IMR-90 (cell line): ENCODE data around the gene SF3B2. TPM values are rescaled to one million over a fixed set of nuclear protein-coding genes. Genes with fewer than 3 reads are reported as not detected.

Experiments
- ATAC-seq: fragments of 200-7000 bp; cut with Tn5 transposase; 2 replicates; pipeline ENCODE4 v1.9.1; 2020; ENCODE audit warnings: low read depth, mild to moderate bottlenecking, moderate library complexity
- BruUV-seq: library from RNA; stranded (reverse); fragments of 400-500 nt; replicated peaks from 2 replicates; lab custom pipeline; 2021; lab: Mats Ljungman, UMichigan
- CTCF ChIA-PET: fragments of 300-600 bp; formaldehyde crosslinking; extraction: SDS; loops from one replicate; lab custom pipeline; 2021; ENCODE audit warnings: antibody characterized with exemption; lab: Yijun Ruan, JAX
- POLR2A ChIA-PET: fragments of 300-600 bp; sonication (Branson Sonifier 250); formaldehyde crosslinking; loops from one replicate; lab custom pipeline; 2022; ENCODE audit warnings: antibody characterized with exemption; ENCODE audit not compliant: unreplicated experiment; lab: Charles Lee
- DNase-seq: peaks from one replicate; pipeline ENCODE4 v3.0.0; 2013
- H2AFZ ChIP-seq: replicated peaks from 2 replicates; pipeline ENCODE3; 2013; ENCODE audit warnings: low read length, mild to moderate bottlenecking; ENCODE audit not compliant: poor library complexity
- H2AK5ac ChIP-seq: 2 replicates; pipeline ENCODE4 v1.6.1; 2013; ENCODE audit warnings: low read depth, low read length, inconsistent platforms
- H2AK9ac ChIP-seq: replicated peaks from 2 replicates; pipeline ENCODE3; 2013; ENCODE audit warnings: mild to moderate bottlenecking, low read depth, low read length, moderate library complexity; ENCODE audit not compliant: poor library complexity
- H2BK120ac ChIP-seq: 2 replicates; pipeline ENCODE4 v1.6.1; 2013; ENCODE audit warnings: low read depth, low read length, inconsistent platforms
- H2BK15ac ChIP-seq: 3 replicates; pipeline ENCODE4 v1.6.1; 2013; ENCODE audit warnings: low read depth, low read length, inconsistent platforms
- H2BK20ac ChIP-seq: 2 replicates; pipeline ENCODE4 v1.6.1; 2013; ENCODE audit warnings: low read depth, mild to moderate bottlenecking, inconsistent platforms, low read length, moderate library complexity
- H2BK5ac ChIP-seq: 2 replicates; pipeline ENCODE4 v1.6.1; 2013; ENCODE audit warnings: mild to moderate bottlenecking, low read depth, low read length, inconsistent platforms; ENCODE audit not compliant: poor library complexity, severe bottlenecking
- H3K14ac ChIP-seq: replicated peaks from 2 replicates; pipeline ENCODE4 v1.6.1; 2013; ENCODE audit warnings: low read depth, low read length, inconsistent platforms
- H3K18ac ChIP-seq: 2 replicates; pipeline ENCODE4 v1.6.1; 2013; ENCODE audit warnings: low read depth, low read length, control low read depth
- H3K23ac ChIP-seq: 2 replicates; pipeline ENCODE4 v1.6.1; 2013; ENCODE audit warnings: low read depth, low read length, inconsistent platforms
- H3K27ac ChIP-seq: 2 replicates; pipeline ENCODE4 v1.5.1; 2013; ENCODE audit warnings: mild to moderate bottlenecking, control low read depth, low read length; ENCODE audit not compliant: insufficient read depth
- H3K27me3 ChIP-seq: 2 replicates; pipeline ENCODE4 v1.6.1; 2013; ENCODE audit warnings: low read length; ENCODE audit not compliant: control insufficient read depth, insufficient read depth
- H3K36me3 ChIP-seq: 2 replicates; pipeline ENCODE4 v1.6.1; 2013; ENCODE audit warnings: low read length, mixed read lengths; ENCODE audit not compliant: control insufficient read depth, insufficient read depth
- H3K4ac ChIP-seq: 2 replicates; pipeline ENCODE4 v1.6.1; 2013; ENCODE audit warnings: low read depth, low read length, inconsistent platforms
- H3K4me1 ChIP-seq: 2 replicates; pipeline ENCODE4 v1.6.1; 2013; ENCODE audit warnings: low read length, mixed read lengths; ENCODE audit not compliant: control insufficient read depth, insufficient read depth
- H3K4me2 ChIP-seq: 2 replicates; pipeline ENCODE4 v1.6.1; 2013; ENCODE audit warnings: low read depth, mild to moderate bottlenecking, control low read depth, low read length, moderate library complexity
- H3K4me3 ChIP-seq: 2 replicates; pipeline ENCODE4 v1.5.1; 2013; ENCODE audit warnings: low read depth, mild to moderate bottlenecking, control low read depth, low read length, moderate library complexity; ENCODE audit not compliant: insufficient read depth
- H3K56ac ChIP-seq: 2 replicates; pipeline ENCODE4 v1.6.1; 2013; ENCODE audit warnings: low read length, inconsistent platforms; ENCODE audit not compliant: insufficient read depth; ENCODE audit errors: extremely low read depth
- H3K79me1 ChIP-seq, 2 experiments: 2 replicates each; pipeline ENCODE4 v1.6.1; 2013; ENCODE audit warnings: low read length in 2 of 2, inconsistent platforms in 1 of 2, low read depth in 1 of 2
- H3K9ac ChIP-seq: 2 replicates; pipeline ENCODE4 v1.6.1; 2013; ENCODE audit warnings: low read depth, low read length, control low read depth
- H3K9me1 ChIP-seq: 2 replicates; pipeline ENCODE4 v1.6.1; 2013; ENCODE audit warnings: low read length, inconsistent platforms; ENCODE audit not compliant: insufficient read depth
- H3K9me3 ChIP-seq: 2 replicates; pipeline ENCODE4 v1.6.1; 2013; ENCODE audit warnings: low read length; ENCODE audit not compliant: control insufficient read depth, insufficient read depth
- H4K20me1 ChIP-seq: 2 replicates; pipeline ENCODE4 v1.6.1; 2013; ENCODE audit warnings: low read length, inconsistent platforms; ENCODE audit not compliant: insufficient read depth
- H4K5ac ChIP-seq: 2 replicates; pipeline ENCODE4 v1.6.1; 2013; ENCODE audit warnings: mild to moderate bottlenecking, low read depth, low read length, control low read depth
- H4K8ac ChIP-seq, 2 experiments: 2 replicates each; pipeline ENCODE4 v1.6.1; 2013; ENCODE audit warnings: low read depth in 2 of 2, low read length in 2 of 2, control low read depth in 1 of 2, inconsistent platforms in 1 of 2
- H4K91ac ChIP-seq: 2 replicates; pipeline ENCODE4 v1.6.1; 2013; ENCODE audit warnings: low read depth, low read length, inconsistent platforms; ENCODE audit not compliant: insufficient read depth
- BHLHE40 ChIP-seq: fragments of 150-350 bp; IDR thresholded peaks from 2 replicates; pipeline ENCODE4 v1.6.1; 2016; ENCODE audit warnings: mild to moderate bottlenecking, low read depth, low read length
- CEBPB ChIP-seq: IDR thresholded peaks from 2 replicates; pipeline ENCODE4 v1.6.1; 2012; ENCODE audit warnings: low read depth, low read length, improper control_type of control experiment
- CHD1 ChIP-seq: IDR thresholded peaks from 2 replicates; pipeline ENCODE4 v1.6.1; 2012; ENCODE audit warnings: low read depth, low read length, improper control_type of control experiment
- FOS ChIP-seq: fragments of 150-350 bp; IDR thresholded peaks from 2 replicates; pipeline ENCODE4 v1.6.1; 2016; ENCODE audit warnings: low read depth, low read length
- MAFK ChIP-seq: IDR thresholded peaks from 2 replicates; pipeline ENCODE4 v1.6.1; 2012; ENCODE audit warnings: low read depth, low read length, improper control_type of control experiment
- MAZ ChIP-seq: IDR thresholded peaks from 2 replicates; pipeline ENCODE4 v1.6.1; 2012; ENCODE audit warnings: low read depth, mild to moderate bottlenecking, low read length, improper control_type of control experiment, moderate library complexity, borderline replicate concordance
- MXI1 ChIP-seq: IDR thresholded peaks from 2 replicates; pipeline ENCODE4 v1.6.1; 2012; ENCODE audit warnings: low read depth, mild to moderate bottlenecking, low read length, moderate library complexity, borderline replicate concordance
- NFE2L2 ChIP-seq: fragments of 150-350 bp; IDR thresholded peaks from 2 replicates; pipeline ENCODE4 v1.6.1; 2016; ENCODE audit warnings: low read depth, mild to moderate bottlenecking, low read length
- POLR2A ChIP-seq: IDR thresholded peaks from 2 replicates; pipeline ENCODE4 v1.6.1; 2012; ENCODE audit warnings: mild to moderate bottlenecking, low read depth, low read length
- RAD21 ChIP-seq: IDR thresholded peaks from 2 replicates; pipeline ENCODE4 v1.6.1; 2012; ENCODE audit warnings: low read length, improper control_type of control experiment
- RCOR1 ChIP-seq: IDR thresholded peaks from 2 replicates; pipeline ENCODE4 v1.6.1; 2012; ENCODE audit warnings: mild to moderate bottlenecking, low read length, improper control_type of control experiment; ENCODE audit not compliant: insufficient replicate concordance
- RFX5 ChIP-seq: IDR thresholded peaks from 2 replicates; pipeline ENCODE4 v1.8.0; 2012; ENCODE audit warnings: low read depth, mild to moderate bottlenecking, low read length, moderate library complexity
- SMC3 ChIP-seq: fragments of 150-350 bp; IDR thresholded peaks from 2 replicates; pipeline ENCODE4 v1.6.1; 2016; ENCODE audit warnings: low read depth, mild to moderate bottlenecking, antibody characterized with exemption, low read length, moderate library complexity
- WGBS, 2 experiments: methylation state at CpG; one replicate each; pipeline versions ENCODE4 v1.1.5 to v1.1.7; 2013; ENCODE audit warnings: missing lambda C conversion rate in 2 of 2; ENCODE audit not compliant: insufficient read length in 1 of 2; ENCODE audit errors: extremely low coverage in 2 of 2; 5-methylcytosine and 5-hydroxymethylcytosine counted together
- dilution Hi-C: fragments of 300-500 bp; cut with HindIII; formaldehyde crosslinking; loops from one replicate; pipeline ENCODE4 v1.14.3; 2018; ENCODE audit warnings: low sequenced_read_pairs; ENCODE audit not compliant: unreplicated experiment
- in situ Hi-C: fragments of 300-500 bp; cut with MboI; formaldehyde crosslinking; loops from 3 replicates; pipeline ENCODE4 v1.14.3; 2019; ENCODE audit warnings: low sequenced_read_pairs, inconsistent platforms, mixed read lengths
- intact Hi-C: fragments of 100-400 bp; cut with micrococcal nuclease; formaldehyde crosslinking; loops from 2 replicates; pipeline ENCODE4 v1.10.0; 2022
- polyA plus RNA-seq, 3 experiments: library from polyadenylated mRNA; depleted of rRNA; stranded (reverse); fragments of >200 nt; gene quantifications; 2 replicates each; pipeline ENCODE4 v1.2.3, GENCODE V29; 2012; ENCODE audit warnings: low replicate concordance in 1 of 3
- total RNA-seq: library from RNA; depleted of rRNA; stranded (reverse); fragments of >200 nt; gene quantifications from 2 replicates; pipeline ENCODE4 v1.2.3, GENCODE V29; 2012
- TF ChIP-seq, protein P1 (sequence below): fragments of 150-350 bp; IDR thresholded peaks from 2 replicates; pipeline ENCODE4 v1.6.1; 2017; ENCODE audit warnings: mild to moderate bottlenecking, antibody characterized with exemption, low read length, low read depth
- TF ChIP-seq, protein P2 (sequence below): conservative IDR thresholded peaks from 2 replicates; pipeline ENCODE4 v1.5.1; 2012; ENCODE audit warnings: mild to moderate bottlenecking, low read depth, low read length, improper control_type of control experiment
- TF ChIP-seq, protein P3 (sequence below): fragments of 150-350 bp; IDR thresholded peaks from 2 replicates; pipeline ENCODE4 v1.6.1; 2016; ENCODE audit warnings: low read depth, mild to moderate bottlenecking, low read length, moderate library complexity, borderline replicate concordance

SF3B2 gene
- total and polyA plus RNA-seq, 2 of the 4 experiments (the other 2 are of a cell fraction) = 120 to 122 TPM

DNA sequence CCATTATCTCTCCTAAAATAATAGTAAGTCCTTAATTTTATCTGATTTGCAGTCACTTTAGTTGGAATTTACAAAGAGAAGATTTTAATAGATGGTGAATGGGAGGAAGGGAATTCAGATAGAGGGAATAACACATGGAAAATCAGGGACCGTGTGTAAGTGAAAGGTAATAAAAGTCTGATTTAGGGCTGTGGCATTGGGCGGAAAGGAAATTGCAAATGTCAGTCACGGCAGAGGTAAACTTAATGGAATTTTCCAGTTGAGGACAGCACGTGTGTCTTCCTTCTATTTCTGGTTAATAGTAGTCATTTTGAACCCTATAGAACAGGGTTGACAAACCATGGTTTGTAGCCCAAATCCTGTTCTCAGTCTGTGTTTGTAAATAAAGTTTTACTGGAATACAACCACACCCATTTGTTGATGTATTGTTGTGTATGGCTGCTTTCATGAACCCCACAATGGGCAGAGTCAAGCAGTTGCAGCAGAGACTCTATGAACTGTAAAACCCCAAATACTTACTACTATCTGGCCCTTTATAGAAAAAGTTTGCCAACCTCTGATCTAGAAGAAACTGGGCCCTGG, 52.0 kb downstream of the SF3B2 start:
- WGBS, 2 experiments = 83% methylated on average over 1 of the region's 4 CpGs; no CpG with 5 or more reads in 1 of the 2 experiments

More for the DNA sequence above, 52.0 kb downstream of the SF3B2 start:
- no peak overlapping the region for H3K14ac ChIP-seq
- H3K36me3 ChIP-seq = no peaks in the 10 kb centered on the region
- no peak overlapping the region for H3K18ac ChIP-seq
- H3K9ac ChIP-seq = no peak overlapping the region
- H3K56ac ChIP-seq = no peak overlapping the region
- H4K91ac ChIP-seq = no peak overlapping the region
- no peak for TF ChIP-seq MAZ
- TF ChIP-seq CHD1 = no peak
- TF ChIP-seq SMC3 = no peak
- TF ChIP-seq MAFK = no peak
- no peak for TF ChIP-seq RCOR1
- TF ChIP-seq NFE2L2 = no peak
- TF ChIP-seq, protein P1, sequence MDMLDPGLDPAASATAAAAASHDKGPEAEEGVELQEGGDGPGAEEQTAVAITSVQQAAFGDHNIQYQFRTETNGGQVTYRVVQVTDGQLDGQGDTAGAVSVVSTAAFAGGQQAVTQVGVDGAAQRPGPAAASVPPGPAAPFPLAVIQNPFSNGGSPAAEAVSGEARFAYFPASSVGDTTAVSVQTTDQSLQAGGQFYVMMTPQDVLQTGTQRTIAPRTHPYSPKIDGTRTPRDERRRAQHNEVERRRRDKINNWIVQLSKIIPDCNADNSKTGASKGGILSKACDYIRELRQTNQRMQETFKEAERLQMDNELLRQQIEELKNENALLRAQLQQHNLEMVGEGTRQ = no peak
- no peak for TF ChIP-seq RAD21
- TF ChIP-seq, protein P2, sequence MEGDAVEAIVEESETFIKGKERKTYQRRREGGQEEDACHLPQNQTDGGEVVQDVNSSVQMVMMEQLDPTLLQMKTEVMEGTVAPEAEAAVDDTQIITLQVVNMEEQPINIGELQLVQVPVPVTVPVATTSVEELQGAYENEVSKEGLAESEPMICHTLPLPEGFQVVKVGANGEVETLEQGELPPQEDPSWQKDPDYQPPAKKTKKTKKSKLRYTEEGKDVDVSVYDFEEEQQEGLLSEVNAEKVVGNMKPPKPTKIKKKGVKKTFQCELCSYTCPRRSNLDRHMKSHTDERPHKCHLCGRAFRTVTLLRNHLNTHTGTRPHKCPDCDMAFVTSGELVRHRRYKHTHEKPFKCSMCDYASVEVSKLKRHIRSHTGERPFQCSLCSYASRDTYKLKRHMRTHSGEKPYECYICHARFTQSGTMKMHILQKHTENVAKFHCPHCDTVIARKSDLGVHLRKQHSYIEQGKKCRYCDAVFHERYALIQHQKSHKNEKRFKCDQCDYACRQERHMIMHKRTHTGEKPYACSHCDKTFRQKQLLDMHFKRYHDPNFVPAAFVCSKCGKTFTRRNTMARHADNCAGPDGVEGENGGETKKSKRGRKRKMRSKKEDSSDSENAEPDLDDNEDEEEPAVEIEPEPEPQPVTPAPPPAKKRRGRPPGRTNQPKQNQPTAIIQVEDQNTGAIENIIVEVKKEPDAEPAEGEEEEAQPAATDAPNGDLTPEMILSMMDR = no peak
- TF ChIP-seq FOS = no peak
- no peak for TF ChIP-seq POLR2A
- no peak for TF ChIP-seq RFX5
- TF ChIP-seq BHLHE40 = no peak
- TF ChIP-seq MXI1 = no peak
- no peak for TF ChIP-seq CEBPB
- TF ChIP-seq, protein P3, sequence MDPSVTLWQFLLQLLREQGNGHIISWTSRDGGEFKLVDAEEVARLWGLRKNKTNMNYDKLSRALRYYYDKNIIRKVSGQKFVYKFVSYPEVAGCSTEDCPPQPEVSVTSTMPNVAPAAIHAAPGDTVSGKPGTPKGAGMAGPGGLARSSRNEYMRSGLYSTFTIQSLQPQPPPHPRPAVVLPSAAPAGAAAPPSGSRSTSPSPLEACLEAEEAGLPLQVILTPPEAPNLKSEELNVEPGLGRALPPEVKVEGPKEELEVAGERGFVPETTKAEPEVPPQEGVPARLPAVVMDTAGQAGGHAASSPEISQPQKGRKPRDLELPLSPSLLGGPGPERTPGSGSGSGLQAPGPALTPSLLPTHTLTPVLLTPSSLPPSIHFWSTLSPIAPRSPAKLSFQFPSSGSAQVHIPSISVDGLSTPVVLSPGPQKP = no peak
- no peak overlapping the region for H3K4me3 ChIP-seq
- peaks cover 5% of the 10 kb centered on the region; the same call in 1 of the 2 replicates for H3K4me1 ChIP-seq
- in situ Hi-C loops (no loop called here), intact Hi-C loops (no loop called here), dilution Hi-C loops (no loop called here)
- no peak overlapping the region for H3K27ac ChIP-seq
- ChIA-PET CTCF (interaction anchor here (0.6 kb wide), 1 partner anchor 665 kb away, joined by 3 read pairs; no protein-coding TSS in a partner anchor), POLR2A (interaction anchor here (0.6 kb wide), 1 partner anchor 12 kb away, joined by 3 read pairs; no protein-coding TSS in a partner anchor)
- no peak overlapping the region for H2BK120ac ChIP-seq
- no peak overlapping the region for H3K4me2 ChIP-seq
- peaks cover 47 to 74% of the 10 kb centered on the region in 2 experiments for H3K79me1 ChIP-seq
- no peak overlapping the region for H2AFZ ChIP-seq
- no TSS peak for BruUV-seq
- H3K27me3 ChIP-seq = no peaks in the 10 kb centered on the region
- H3K9me3 ChIP-seq = no peaks in the 10 kb centered on the region
- no peak overlapping the region for H4K8ac ChIP-seq
- no peak overlapping the region for H4K5ac ChIP-seq
- H2BK15ac ChIP-seq = no peak overlapping the region
- peaks cover 12% of the 10 kb centered on the region for H3K9me1 ChIP-seq
- H3K23ac ChIP-seq = no peak overlapping the region
- ATAC-seq (no peak), DNase-seq (no peak)
- no peak overlapping the region for H2AK9ac ChIP-seq
- no peak overlapping the region for H2BK5ac ChIP-seq
- H2AK5ac ChIP-seq = no peak overlapping the region
- peaks cover 7% of the 10 kb centered on the region; the same call in 1 of the 2 replicates for H4K20me1 ChIP-seq
- no peak overlapping the region for H2BK20ac ChIP-seq
- H3K4ac ChIP-seq = no peak overlapping the region
